Cardiac muscle cell (in vitro differentiated cells and primary cell): ENCODE measurements around the gene FXYD4. TPM values are rescaled to one million over a fixed set of nuclear protein-coding genes. Genes with fewer than 3 reads are reported as not detected.
"Not testable (repeated sequence)": the region's sequence is repeated elsewhere in the genome, so short reads cannot be mapped to it uniquely, and the experiment has no call there.

Source experiments
- DNase-seq, 2 donors: peaks; one replicate each; pipeline versions ENCODE4 v3.0.0 to v3.0.0-alpha.2; 2010 to 2017; ENCODE audit warnings: low read depth in 1 of 2, low spot score in 1 of 2
- H3K27ac ChIP-seq: fragments of 200-600 bp; sonication (generic); 2 replicates; pipeline ENCODE4 v1.5.1; 2016
- H3K27me3 ChIP-seq: fragments of 200-600 bp; sonication (generic); 2 replicates; pipeline ENCODE4 v1.6.0; 2016; ENCODE audit warnings: control low read depth
- H3K36me3 ChIP-seq: fragments of 200-600 bp; sonication (generic); 2 replicates; pipeline ENCODE4 v1.5.1; 2016; ENCODE audit warnings: control low read depth
- H3K4me1 ChIP-seq: fragments of 200-600 bp; sonication (generic); 2 replicates; pipeline ENCODE4 v1.8.1; 2017; ENCODE audit warnings: low read depth, mild to moderate bottlenecking, mixed run types
- H3K4me3 ChIP-seq: fragments of 200-600 bp; sonication (generic); 2 replicates; pipeline ENCODE4 v1.5.1; 2016; ENCODE audit warnings: mild to moderate bottlenecking
- H3K9me3 ChIP-seq: fragments of 200-600 bp; sonication (generic); 2 replicates; pipeline ENCODE4 v1.5.1; 2017; ENCODE audit warnings: low read depth, mild to moderate bottlenecking, control low read depth
- polyA plus RNA-seq: library from polyadenylated mRNA; unstranded; fragments of >200 nt; fragmentation: Nextera tagmentation; extraction: Ambion mirVana; gene quantifications from 2 replicates; pipeline ENCODE4 v1.2.1, GENCODE V29; 2016
- total RNA-seq: library from RNA; depleted of rRNA; stranded (reverse); fragments of >200 nt; gene quantifications from 2 replicates; pipeline ENCODE4 v1.2.3, GENCODE V29; 2016
- TF ChIP-seq, protein P1 (sequence below): IDR thresholded peaks from 2 replicates; pipeline ENCODE4 v1.5.1; 2012; ENCODE audit warnings: low read depth, mild to moderate bottlenecking, low read length

The FXYD4 gene
- total and polyA plus RNA-seq, 2 experiments from 2014 or later: not detected

DNA sequence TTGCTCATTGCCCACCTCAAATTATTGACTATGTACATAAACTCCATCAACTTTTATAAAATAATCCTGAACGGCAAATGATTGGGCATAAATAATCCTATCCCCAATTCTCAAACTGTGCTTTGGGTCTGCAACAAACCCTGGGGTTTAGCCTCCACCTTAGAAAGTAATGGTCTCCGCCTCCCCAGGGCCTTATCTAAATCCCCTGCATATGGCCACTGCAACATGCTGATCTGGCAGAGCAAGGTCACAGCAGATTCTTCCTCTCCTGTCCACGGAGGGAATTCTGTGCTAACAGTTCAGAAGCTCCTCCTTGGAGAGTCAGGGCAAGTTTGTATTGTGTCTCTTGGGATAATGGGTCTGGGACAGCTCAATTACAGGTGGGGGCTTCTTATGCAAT is 18.4 kb downstream of the FXYD4 start:
- Histone ChIP-seq H3K27ac (peak overlapping the region; percentile 62), H3K36me3 (peaks cover 71% of the 10 kb centered on the region), H3K9me3 (no peaks in the 10 kb centered on the region), H3K4me1 (no peaks in the 10 kb centered on the region), H3K4me3 (no peak overlapping the region), H3K27me3 (no peaks in the 10 kb centered on the region)
- TF ChIP-seq, protein P1, sequence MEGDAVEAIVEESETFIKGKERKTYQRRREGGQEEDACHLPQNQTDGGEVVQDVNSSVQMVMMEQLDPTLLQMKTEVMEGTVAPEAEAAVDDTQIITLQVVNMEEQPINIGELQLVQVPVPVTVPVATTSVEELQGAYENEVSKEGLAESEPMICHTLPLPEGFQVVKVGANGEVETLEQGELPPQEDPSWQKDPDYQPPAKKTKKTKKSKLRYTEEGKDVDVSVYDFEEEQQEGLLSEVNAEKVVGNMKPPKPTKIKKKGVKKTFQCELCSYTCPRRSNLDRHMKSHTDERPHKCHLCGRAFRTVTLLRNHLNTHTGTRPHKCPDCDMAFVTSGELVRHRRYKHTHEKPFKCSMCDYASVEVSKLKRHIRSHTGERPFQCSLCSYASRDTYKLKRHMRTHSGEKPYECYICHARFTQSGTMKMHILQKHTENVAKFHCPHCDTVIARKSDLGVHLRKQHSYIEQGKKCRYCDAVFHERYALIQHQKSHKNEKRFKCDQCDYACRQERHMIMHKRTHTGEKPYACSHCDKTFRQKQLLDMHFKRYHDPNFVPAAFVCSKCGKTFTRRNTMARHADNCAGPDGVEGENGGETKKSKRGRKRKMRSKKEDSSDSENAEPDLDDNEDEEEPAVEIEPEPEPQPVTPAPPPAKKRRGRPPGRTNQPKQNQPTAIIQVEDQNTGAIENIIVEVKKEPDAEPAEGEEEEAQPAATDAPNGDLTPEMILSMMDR: no peak
- DNase-seq: no peak

- TF ChIP-seq, protein P1: no peak
- peak overlapping the region; percentile 62 for H3K27ac ChIP-seq
- no peak for DNase-seq
- no peaks in the 10 kb centered on the region for H3K9me3 ChIP-seq
- H3K4me3 ChIP-seq: no peak overlapping the region
- H3K4me1 ChIP-seq: peaks cover 4% of the 10 kb centered on the region
- H3K36me3 ChIP-seq: peaks cover 71% of the 10 kb centered on the region
- H3K27me3 ChIP-seq: no peaks in the 10 kb centered on the region
Measured at GRCh38 chr10:43390333-43390732, 18.9 kb downstream of the FXYD4 start.

DNA sequence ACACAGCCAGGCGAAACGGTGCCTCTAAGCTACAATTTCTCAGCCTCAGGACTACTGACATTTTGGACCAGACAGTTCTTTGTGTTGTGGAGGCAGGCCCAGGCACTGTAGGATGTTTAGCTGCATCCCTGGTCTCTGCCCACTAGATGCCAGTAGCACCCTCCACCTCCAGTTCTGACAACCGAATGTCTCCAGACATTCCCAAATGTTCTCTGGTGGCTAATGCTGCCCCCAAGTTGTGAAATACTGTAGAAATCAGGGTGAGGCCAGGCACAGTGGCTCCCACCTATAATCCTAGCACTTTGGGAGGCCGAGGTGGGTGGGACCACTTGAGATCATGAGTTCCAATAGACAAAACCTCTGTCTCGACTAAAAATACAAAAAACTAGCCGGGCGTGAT is 19.3 kb downstream of the FXYD4 start:
- peak overlapping the region; percentile 62 for H3K27ac ChIP-seq
- H3K36me3 ChIP-seq: peaks cover 70% of the 10 kb centered on the region
- TF ChIP-seq, protein P1: peak; percentile 64
- DNase-seq: peak; percentile 40 to 61
- H3K4me1 ChIP-seq: peaks cover 9% of the 10 kb centered on the region
- no peaks in the 10 kb centered on the region for H3K9me3 ChIP-seq
- no peaks in the 10 kb centered on the region for H3K27me3 ChIP-seq
- no peak overlapping the region for H3K4me3 ChIP-seq

DNA sequence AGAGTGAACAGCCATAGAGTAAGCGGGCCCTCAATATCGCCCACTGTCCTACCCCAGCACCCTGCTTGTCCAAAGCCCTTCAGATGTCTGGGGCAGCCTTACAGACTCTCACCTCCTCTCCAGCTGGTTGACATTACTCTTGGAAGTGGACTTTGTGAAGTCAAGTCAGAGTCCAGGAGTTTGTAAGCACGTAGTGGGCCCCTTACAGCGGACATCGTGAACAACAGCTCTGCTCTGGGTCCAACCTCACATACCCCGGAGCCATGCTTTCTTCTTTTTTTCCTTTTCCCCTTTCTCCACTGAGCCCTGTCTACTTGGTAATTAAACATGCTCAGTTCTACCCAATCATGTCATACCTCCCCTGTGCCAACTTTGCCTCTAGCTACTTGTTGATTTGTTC is 20.1 kb downstream of the FXYD4 start:
- peak overlapping the region; percentile 56 for H3K27ac ChIP-seq
- no peak overlapping the region for H3K4me3 ChIP-seq
- no peaks in the 10 kb centered on the region for H3K9me3 ChIP-seq
- DNase-seq: no peak
- TF ChIP-seq, protein P1: no peak
- H3K27me3 ChIP-seq: no peaks in the 10 kb centered on the region
- H3K4me1 ChIP-seq: peaks cover 9% of the 10 kb centered on the region
- peaks cover 63% of the 10 kb centered on the region for H3K36me3 ChIP-seq

DNA sequence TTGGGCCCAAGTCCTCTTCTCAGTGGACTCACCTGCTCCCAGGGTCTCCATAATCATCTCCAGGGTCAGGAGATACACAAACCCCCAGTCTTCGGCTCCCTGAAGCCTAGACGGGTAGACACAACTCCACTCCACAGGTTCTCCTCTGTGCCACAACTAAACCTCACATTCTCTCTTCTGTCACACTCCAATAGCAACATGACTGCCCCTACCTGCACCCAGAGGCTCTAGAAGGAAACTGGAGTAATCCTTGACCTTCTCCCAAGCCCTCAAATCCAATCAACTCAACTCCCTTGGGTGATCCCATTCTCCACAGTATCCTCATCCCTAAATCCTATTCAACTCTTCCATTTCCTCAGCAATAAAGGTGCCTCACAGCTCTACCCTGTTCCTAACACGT is 21.3 kb downstream of the FXYD4 start:
- Histone ChIP-seq H3K9me3 (no peaks in the 10 kb centered on the region), H3K4me3 (no peak overlapping the region), H3K27me3 (no peaks in the 10 kb centered on the region), H3K27ac (peak overlapping the region; percentile 13), H3K4me1 (peaks cover 12% of the 10 kb centered on the region), H3K36me3 (peaks cover 50% of the 10 kb centered on the region)
- TF ChIP-seq, protein P1: no peak
- no peak for DNase-seq

- not testable (repeated sequence) for H3K9me3 ChIP-seq, H3K27ac ChIP-seq, DNase-seq, H3K4me3 ChIP-seq, H3K27me3 ChIP-seq
- peaks cover 46% of the 10 kb centered on the region for H3K36me3 ChIP-seq
- H3K4me1 ChIP-seq: peaks cover 13% of the 10 kb centered on the region
Measured at GRCh38 chr10:43393186-43393585, 21.8 kb downstream of the FXYD4 start.
